Tibial nerve (tissue), 4 donors: ENCODE results near the gene CSKMT.

Experiments used
- CTCF ChIP-seq, 5 experiments: fragments of 200-600 bp in 3 of 5; fragments of 450-650 bp in 2 of 5; sonication (generic) in 3 of 5; IDR thresholded peaks; one replicate each; pipeline ENCODE4 v1.5.1; 2016 to 2019; ENCODE audit warnings: antibody characterized with exemption in 5 of 5, mild to moderate bottlenecking in 3 of 5, moderate library complexity in 2 of 5
- EP300 ChIP-seq, 2 donors: sonication (generic); formaldehyde crosslinking; IDR thresholded peaks; one replicate each; pipeline ENCODE4 v1.6.1; 2017; ENCODE audit warnings: antibody characterized with exemption in 2 of 2, mild to moderate bottlenecking in 1 of 2
- POLR2A ChIP-seq, 2 donors: fragments of 450-650 bp; IDR thresholded peaks; one replicate each; pipeline ENCODE4 v1.6.1; 2017; ENCODE audit warnings: antibody characterized with exemption in 2 of 2, mild to moderate bottlenecking in 2 of 2, moderate library complexity in 2 of 2

GRCh38 chr11:62713343-62713742 lies 48.2 kb downstream of the CSKMT start:
- TF ChIP-seq CTCF (IDR thresholded peaks at IDR 0.05) (no peak), POLR2A (IDR thresholded peaks at IDR 0.05) (no peak), EP300 (IDR thresholded peaks at IDR 0.05) (no peak)
